MM.1S (cell line): ENCODE results near the gene HOXD4.

Source experiments
- EZH2 ChIP-seq: fragments of 300-600 bp; sonication (generic); optimal IDR thresholded peaks from 2 replicates; pipeline ENCODE3; 2017; ENCODE audit warnings: low read depth, mild to moderate bottlenecking, antibody characterized with exemption, low read length, mixed read lengths
- TF ChIP-seq, protein P1 (sequence below): fragments of 300-600 bp; sonication (generic); IDR thresholded peaks from 2 replicates; pipeline ENCODE4 v1.5.1; 2016; ENCODE audit warnings: antibody characterized with exemption, low read length, mixed read lengths

- TF ChIP-seq, protein P1, sequence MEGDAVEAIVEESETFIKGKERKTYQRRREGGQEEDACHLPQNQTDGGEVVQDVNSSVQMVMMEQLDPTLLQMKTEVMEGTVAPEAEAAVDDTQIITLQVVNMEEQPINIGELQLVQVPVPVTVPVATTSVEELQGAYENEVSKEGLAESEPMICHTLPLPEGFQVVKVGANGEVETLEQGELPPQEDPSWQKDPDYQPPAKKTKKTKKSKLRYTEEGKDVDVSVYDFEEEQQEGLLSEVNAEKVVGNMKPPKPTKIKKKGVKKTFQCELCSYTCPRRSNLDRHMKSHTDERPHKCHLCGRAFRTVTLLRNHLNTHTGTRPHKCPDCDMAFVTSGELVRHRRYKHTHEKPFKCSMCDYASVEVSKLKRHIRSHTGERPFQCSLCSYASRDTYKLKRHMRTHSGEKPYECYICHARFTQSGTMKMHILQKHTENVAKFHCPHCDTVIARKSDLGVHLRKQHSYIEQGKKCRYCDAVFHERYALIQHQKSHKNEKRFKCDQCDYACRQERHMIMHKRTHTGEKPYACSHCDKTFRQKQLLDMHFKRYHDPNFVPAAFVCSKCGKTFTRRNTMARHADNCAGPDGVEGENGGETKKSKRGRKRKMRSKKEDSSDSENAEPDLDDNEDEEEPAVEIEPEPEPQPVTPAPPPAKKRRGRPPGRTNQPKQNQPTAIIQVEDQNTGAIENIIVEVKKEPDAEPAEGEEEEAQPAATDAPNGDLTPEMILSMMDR = no peak
- TF ChIP-seq EZH2 = no peak
Measured at GRCh38 chr2:176167398-176167797, 16.0 kb downstream of the HOXD4 start.
